Measurements from ENCODE around the gene UBE2D3.
A peak's percentile ranks its signal among the peaks of the same experiment; 100 is the strongest.
"Not testable (repeated sequence)": the region's sequence is repeated elsewhere in the genome, so short reads cannot be mapped to it uniquely, and the experiment has no call there.

Gene UBE2D3

DNA sequence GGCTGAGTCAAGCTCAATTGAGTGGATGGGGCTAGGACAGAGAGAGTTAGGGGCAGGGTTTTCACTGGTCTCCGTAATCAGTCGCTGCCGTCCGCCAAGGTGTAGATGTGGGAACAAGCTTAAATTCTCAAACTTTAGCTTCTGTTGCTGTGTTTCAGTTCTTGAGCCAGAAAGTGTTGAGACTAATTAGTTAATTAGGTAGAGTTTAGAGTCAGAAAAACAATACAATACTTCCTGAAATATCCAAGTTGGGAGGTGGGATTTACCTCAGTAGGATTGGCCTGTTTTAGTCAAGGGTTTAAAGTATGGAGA is 1.1 kb upstream of the UBE2D3 start:
- no peak for DNase-seq

DNA sequence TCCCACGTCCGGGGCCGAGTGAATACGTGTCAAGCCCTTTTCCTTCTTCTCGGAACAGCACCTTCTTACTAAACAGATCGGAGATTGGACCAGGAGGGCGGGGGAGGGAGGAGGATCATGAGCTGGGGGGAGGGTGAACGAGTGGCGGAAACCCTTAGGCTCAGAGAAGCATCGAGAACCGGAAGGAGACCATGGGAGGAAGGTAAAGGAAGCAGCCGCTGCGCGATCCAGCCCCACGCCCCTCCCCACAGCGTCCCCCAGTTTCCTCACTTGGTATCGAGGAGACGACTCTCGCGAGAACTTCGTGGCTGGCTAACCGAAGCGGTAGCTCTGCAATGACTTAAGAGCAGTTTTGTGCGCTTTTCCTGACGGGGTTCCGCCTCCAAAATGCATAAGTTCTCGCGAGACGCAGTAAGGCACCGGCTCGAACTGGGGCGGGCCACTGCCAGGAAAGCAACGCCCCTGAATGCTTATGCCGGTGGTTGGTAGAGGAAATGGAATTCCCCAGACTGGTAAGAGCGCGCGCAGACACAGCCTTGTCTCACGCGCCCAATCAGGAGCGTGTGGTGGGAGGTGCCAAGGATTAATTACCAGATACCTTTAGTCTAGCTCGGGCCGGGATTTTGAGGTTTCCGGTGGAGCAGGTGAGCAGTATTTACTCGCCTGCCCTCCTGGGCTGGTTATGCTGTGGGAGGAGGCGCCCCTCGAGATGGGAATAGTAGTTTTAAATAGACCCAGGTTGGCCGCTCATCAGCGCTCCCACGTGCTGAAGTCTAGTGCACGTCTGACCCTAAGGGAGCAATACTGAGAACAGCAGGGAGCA is 534 bp upstream of the UBE2D3 start:
- DNase-seq: peak; percentile 98 to 100 (median 99)

- no peak for DNase-seq
These were observed 1.1 kb downstream of the UBE2D3 start for GRCh38 chr4:102826105-102826889.

DNA sequence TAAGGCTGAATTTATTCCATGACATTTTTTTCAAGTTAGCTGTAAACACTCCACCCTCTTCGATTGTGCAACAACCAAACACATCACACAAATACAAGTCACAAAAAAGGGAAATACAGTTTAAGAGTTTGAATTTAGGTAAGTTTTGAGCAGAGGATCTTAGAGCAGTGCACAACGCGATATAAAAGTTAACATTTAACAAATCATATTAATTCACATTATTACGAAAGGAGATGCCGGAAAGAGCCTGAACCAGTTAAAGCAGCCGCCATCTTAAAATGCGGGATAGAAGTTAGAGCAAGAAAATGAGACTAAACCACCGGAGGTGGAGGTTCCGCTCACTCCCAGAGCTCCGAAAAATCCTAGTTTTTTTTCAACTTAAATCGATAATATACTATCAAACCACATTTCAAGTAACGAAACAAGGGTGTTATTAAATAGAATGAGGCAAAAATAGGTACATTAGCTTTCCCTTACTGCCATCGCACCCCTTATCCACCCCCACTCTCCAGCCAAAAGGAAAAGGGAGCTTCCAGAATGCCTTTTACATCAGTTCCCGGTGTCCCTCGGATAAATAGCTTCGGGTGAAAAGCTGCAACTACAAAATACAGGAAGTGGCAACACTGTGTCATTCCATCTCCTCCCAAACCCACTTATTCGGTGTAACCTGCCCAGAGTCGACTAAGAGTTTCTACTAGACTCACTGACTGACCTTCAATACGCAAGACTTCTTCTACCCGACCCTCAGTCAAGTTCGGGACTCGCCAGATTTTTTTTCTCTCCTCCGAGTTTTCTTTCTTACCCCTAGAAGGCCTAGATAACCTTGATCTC is 1.9 kb downstream of the UBE2D3 start:
- peak; percentile 48 to 65 (median 49) for DNase-seq

GRCh38 chr4:102824398-102824797 is 3.0 kb downstream of the UBE2D3 start:
- peak; percentile 15 to 67 (median 57) for DNase-seq

GRCh38 chr4:102823897-102824296 is 3.5 kb downstream of the UBE2D3 start:
- DNase-seq: no peak

GRCh38 chr4:102823464-102823863 is 3.9 kb downstream of the UBE2D3 start:
- DNase-seq: peak in 1 of 3 experiments; percentile 6

- no peak for DNase-seq
These were observed 7.6 kb downstream of the UBE2D3 start for GRCh38 chr4:102819588-102820365.

DNA sequence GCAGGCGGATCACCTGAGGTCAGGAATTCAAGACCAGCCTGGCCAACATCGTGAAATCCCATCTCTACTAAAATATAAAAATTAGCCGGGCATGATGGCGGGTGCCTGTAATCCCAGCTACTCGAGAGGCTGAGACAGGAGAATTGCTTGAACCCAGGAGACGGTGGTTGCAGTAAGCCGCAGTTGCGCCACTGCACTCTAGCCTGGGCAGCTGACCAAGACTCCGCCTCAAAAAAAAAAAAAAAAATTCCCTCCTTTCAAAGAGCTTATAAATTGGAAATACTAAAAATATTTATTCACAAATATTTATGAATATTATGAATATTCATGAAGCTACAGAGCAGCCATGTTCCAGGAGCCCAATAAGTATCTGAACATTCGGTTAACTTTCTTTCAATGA is 8.3 kb downstream of the UBE2D3 start:
- not testable (repeated sequence) for DNase-seq

- no peak for DNase-seq
These were observed 9.6 kb downstream of the UBE2D3 start for GRCh38 chr4:102817613-102818268.

- DNase-seq: peak in 1 of 3 experiments; percentile 68
These were observed 10.2 kb downstream of the UBE2D3 start for GRCh38 chr4:102817021-102817605.

- no peak for DNase-seq
These were observed 11.4 kb downstream of the UBE2D3 start for GRCh38 chr4:102815981-102816380.

- DNase-seq: no peak
These were observed 17.7 kb downstream of the UBE2D3 start for GRCh38 chr4:102809691-102810090.

- no peak for DNase-seq
These were observed 18.2 kb downstream of the UBE2D3 start for GRCh38 chr4:102809190-102809589.

DNA sequence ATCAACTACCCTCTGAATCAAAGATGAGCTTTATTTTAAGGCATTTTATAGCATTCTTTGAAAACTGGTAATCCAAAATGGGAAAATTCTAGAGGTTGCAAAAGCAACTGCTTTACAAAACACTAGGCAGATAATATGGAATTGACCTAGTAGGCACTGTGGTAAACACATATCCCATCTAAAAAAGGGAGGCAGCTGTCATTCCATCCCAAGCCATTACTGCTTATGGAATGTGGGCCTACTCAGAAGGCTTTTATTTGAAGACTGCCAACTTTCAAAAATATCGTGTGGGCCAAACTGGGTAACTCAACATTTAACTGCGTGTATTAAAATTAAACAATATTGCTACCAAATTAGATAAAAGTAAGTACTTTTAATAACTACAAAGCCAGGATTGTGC is 19.3 kb downstream of the UBE2D3 start:
- no peak for DNase-seq

DNA sequence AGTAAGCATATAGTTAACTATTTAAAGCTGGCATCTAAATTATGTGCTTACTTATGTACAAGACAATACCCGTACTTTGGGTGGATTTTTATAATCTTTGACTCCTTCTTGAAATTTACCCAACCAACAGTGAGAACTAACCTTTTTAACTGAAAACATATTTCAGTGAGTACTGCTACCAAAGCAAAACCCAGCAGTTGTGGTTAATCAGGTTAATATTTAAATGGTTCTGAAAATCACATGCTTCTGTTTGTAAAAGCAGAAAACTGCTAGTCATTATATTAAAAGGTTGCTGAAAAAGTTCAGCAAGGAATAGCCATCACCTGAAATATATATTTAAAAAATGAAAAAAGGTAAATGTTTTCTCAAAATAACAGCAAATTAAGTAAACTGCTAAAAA is 20.0 kb downstream of the UBE2D3 start:
- DNase-seq: no peak

DNA sequence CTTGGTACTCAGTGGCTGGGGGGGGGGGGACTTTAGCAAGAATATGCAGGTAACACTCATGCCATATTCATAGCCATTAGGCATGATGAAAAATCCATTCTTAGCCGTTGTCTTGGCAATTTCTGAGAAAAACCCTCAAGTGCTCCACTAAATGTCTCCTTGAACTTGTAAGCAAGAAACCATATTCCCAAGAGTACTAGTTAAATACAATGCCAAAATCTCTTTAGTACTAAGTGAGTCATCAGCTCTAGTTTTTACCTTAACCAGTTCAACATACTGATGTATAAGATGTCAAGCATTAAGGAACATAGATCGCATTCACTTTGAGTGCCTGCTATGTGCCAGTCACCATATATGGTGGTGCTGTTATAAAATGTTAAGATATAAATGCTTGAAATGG is 27.5 kb downstream of the UBE2D3 start:
- no peak for DNase-seq

DNA sequence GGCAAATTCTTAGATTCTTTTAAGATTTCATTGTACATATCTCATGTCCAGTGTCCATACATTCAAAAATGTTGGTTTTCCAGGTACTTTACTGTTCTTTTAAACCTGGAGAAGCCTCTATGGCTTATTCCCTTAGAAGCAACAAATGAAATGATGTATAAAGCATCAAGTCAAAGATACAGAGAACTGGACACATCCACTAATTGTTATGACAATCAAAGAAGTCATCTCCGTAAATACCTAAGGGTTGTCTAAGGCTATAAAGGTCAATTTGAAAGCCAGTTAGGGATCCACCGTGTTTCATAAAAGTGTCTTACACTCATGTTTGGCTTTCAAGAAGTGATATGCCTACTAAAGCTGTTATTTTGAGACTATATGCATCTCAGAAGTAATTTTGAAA is 32.4 kb downstream of the UBE2D3 start:
- no peak for DNase-seq

DNA sequence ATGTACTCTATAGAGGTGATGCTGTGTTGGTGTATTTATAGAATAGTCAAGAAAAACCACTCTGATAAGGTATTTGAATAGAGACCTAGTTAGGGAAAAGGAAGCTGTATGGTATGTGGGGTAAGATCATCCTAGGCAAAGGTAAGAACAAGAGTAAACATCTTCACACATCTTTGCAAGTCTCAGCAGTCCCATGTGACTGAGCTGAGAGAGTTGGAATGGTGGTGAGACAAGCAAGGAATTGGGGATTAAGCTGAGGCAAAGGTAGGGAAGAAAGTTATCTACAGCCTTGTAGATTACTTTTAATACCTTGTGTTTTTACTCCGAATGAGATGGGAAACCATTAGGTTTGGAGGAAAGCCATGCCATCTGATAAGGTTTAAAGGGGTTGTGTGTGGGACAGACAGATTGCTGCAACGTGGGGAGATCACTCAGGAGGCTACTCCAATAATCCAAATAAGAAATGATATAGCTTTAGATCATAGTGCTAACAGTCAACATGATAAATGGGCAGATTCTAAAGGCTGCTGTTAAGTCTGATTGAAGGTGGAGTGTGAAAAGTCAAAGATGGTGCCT is 34.9 kb downstream of the UBE2D3 start:
- no peak for DNase-seq

- DNase-seq: no peak
These were observed 36.0 kb downstream of the UBE2D3 start for GRCh38 chr4:102791318-102791835.

DNA sequence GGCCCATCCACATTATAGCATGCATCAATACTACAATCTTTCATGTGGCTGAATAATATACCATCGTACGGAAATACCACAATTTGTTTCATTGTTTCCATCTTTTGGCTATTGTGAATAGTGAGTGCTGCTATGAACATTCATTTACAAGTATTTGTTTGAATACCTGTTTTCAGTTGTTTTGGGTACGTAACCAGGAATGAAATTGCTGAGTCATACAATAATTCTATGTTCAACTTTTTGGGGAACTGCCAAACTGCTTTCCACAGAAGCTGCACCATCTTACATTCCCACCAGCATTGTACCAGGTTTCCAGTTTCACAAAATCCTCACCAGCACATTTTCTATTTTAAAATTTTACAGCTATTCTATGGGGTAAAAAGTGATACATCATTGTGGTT is 38.0 kb downstream of the UBE2D3 start:
- no peak for DNase-seq

Measured in NCI-H1417 (cell line).